ENCODE data around the gene OR7D2. TPM values are rescaled to one million over a fixed set of nuclear protein-coding genes. Genes with fewer than 3 reads are reported as not detected.
"Not testable (repeated sequence)": the region's sequence is repeated elsewhere in the genome, so short reads cannot be mapped to it uniquely, and the experiment has no call there.

OR7D2 gene
- not detected in 2 replicates for total RNA-seq (2014; rRNA removed; shearing (Covaris generic))

DNA sequence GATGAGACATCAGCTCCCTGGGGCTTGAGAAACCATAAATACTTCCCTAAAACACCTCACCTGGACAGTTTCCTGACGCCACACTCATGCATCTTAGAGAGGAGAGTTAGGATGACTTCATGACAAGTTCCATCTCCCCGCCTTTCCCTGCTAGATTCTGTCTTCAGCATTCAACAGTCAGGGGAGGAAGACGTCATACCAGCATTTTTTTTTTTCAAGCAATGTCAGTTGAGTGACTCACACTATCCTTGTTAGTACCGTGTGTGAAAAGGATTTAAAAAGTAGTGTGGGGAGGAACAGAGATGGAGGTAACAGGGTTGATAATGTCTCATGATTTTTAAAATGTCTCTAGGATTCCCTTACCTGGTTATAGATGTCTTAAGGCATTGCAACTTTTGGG lies at the start of gene OR7D2:
TSS of gene OR7D2 (plus strand) at position 79 of the 400 bp plus-strand sequence. CDS start 6,803 bp downstream, outside the sequence.
- DNase-seq (ENCODE audit: low read depth): peak; percentile 38

- DNase-seq (ENCODE audit: low read depth): peak; percentile 26
Observed at GRCh38 chr19:9130965-9131364, 47.8 kb upstream of the OR7D2 start.

DNA sequence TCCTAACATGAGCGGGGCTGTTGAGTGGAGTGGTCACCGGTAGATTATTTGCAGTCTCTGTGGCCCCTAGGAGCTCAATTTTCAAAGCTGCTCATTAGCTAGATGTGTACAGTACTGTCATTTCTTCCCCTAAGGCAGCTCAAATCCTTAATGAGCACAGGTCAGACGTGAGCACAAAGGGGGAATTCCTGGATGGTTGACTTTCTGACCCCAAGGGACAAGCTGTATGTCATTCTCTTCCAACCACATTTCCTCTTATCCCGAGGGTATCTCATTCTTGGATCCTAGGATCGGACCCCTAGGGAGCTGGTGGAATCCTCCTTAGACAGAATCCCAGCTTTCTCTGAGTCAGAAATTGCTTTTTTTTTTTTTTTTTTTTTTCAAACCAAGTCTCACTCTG lies 46.4 kb upstream of the OR7D2 start:
- DNase-seq (ENCODE audit: low read depth): peak; percentile 75

DNA sequence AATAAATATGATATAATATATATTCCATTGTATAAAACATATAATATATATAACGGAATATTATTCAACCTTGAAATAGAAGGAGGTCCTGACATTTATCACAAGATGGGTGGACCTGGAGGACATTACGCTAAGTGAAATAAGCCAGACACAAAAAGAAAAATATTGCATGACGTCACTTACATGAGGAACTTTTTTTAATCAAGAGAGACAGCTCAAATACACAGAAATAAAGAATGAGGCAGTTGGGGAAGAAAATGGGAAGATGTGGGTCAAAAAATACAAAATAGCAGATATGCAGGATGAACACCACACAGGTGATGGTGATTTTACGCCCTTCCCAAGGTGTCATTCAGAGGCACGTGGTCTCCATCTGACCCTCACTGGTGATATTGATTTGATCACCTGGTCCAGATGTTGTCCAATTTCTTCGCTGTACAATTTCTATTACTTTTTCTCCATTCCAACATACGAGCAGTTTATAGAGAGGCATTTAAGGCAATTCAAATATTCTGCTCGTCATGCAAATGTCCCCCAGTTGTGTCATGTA lies 39.1 kb upstream of the OR7D2 start:
- peak; percentile 10 for DNase-seq (ENCODE audit: low read depth)

GRCh38 chr19:9140159-9140874 lies 38.5 kb upstream of the OR7D2 start, which contains the start of gene ZNF317:
TSS of gene ZNF317 (plus strand) at chr19:9140397. CDS start at chr19:9156017, 15,620 bp downstream.
- peak; percentile 92 for DNase-seq (ENCODE audit: low read depth)

GRCh38 chr19:9144920-9145319 lies 33.9 kb upstream of the OR7D2 start:
- no peak for DNase-seq (ENCODE audit: low read depth)

DNA sequence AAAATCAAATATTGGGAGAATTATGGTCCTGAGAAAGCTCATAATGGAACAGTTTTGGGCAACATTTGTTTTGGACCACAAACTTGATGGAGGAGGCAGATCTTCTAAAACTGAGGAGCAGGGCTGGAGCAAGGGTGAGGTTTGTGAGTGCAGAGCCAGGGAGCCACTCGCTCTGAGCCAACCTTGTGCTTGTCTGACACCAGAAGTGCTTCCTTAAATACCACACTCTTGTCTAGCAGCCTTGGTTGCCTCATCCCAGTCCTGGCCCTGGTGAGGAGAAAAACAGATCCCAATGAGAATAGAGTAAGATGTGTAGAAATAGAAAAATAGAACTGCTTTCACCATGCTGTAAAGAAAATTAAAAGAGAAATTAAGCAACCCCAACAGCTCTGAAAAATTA lies 31.9 kb upstream of the OR7D2 start:
- DNase-seq (ENCODE audit: low read depth): no peak

- DNase-seq (ENCODE audit: low read depth): no peak
Observed at GRCh38 chr19:9148697-9149096, 30.1 kb upstream of the OR7D2 start.

DNA sequence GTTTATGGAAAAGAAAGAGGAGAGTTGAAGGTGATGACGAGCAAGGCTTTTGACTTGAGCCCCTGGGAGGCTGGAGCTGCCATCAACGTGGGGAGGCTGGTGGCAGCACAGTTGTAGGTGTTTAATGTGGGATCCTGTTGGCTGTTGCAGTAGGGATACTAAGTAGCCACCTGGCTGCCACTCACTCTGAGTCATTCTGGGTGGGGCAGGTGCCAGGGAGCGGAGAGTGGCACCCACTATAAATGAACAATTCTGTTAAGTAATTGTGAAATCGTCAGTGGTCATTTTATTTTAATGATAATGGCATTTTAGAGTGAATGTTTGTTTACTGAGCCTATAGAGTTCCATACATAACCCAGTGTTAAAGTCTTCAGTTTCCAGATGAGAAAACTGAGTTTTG lies 28.8 kb upstream of the OR7D2 start:
- DNase-seq (ENCODE audit: low read depth): no peak

GRCh38 chr19:9150650-9151049 lies 28.1 kb upstream of the OR7D2 start:
- DNase-seq (ENCODE audit: low read depth): no peak

GRCh38 chr19:9151367-9151766 lies 27.4 kb upstream of the OR7D2 start:
- no peak for DNase-seq (ENCODE audit: low read depth)

GRCh38 chr19:9155591-9155990 lies 23.2 kb upstream of the OR7D2 start:
- DNase-seq (ENCODE audit: low read depth): no peak

- no peak for DNase-seq (ENCODE audit: low read depth)
Observed at GRCh38 chr19:9156304-9156703, 22.5 kb upstream of the OR7D2 start.

DNA sequence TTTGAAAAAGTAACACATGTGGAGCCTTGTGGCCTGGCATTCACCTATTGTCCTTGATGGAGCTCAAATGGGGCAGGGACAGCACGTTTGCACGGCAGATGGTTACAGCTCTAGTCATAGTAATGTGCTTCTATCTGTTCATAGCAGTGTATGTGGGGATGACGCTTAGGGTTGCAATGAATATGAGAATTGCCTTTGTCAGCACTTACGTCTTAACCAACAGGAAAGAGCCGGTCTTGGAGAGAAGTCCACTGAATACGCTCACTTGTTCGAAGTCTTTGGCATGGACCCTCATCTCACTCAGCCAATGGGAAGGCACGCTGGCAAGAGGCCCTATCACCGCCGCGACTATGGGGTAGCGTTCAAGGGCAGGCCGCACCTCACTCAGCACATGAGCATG lies 18.9 kb upstream of the OR7D2 start:
- no peak for DNase-seq (ENCODE audit: low read depth)

DNA sequence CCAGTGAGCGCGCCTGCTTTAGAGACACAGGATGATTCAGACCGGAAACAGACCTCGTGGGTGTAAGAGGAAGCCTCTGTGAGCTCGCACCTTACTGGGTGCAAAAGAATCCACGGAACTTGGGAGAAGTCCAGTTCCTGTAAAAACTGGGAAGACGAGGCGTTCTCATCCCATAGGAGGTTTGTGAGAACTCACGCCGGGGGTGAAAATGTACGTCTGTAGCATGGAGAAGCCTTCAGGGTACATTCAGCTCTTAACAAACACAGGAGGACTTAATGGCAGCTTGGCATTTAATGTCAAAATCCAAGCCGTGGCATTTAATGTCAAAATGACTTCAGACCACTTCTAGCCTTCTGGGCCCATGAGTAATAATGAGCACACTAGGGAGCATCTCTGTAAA lies 17.4 kb upstream of the OR7D2 start:
- DNase-seq (ENCODE audit: low read depth): no peak

GRCh38 chr19:9165261-9165660 lies 13.5 kb upstream of the OR7D2 start:
- no peak for DNase-seq (ENCODE audit: low read depth)

- no peak for DNase-seq (ENCODE audit: low read depth)
Observed at GRCh38 chr19:9166846-9167245, 11.9 kb upstream of the OR7D2 start.

GRCh38 chr19:9171393-9171991 lies 7.3 kb upstream of the OR7D2 start:
- no peak for DNase-seq (ENCODE audit: low read depth)

- DNase-seq (ENCODE audit: low read depth): no peak
Observed at GRCh38 chr19:9175326-9175725, 3.5 kb upstream of the OR7D2 start.

- no peak for DNase-seq (ENCODE audit: low read depth)
Observed at GRCh38 chr19:9183000-9183399, 4.2 kb downstream of the OR7D2 start.

DNA sequence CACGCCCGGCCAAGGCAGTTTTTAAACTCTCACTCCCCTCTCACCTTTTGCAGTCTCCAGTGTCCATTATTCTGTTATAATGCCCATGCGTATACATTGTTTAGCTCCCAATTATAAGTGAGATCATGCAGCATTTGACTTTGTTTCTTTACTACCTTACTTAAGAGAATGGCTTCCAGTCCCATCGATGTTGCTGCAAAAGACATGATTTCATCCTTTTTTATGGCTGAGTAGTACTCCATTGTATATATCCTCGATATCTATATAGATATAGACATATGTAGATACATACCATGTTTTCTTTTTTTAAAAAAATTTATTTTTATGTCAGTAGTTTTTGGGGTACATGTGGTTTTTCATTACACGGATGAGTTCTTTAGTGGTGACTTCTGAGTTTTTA lies 8.4 kb downstream of the OR7D2 start:
- DNase-seq (ENCODE audit: low read depth): no peak

GRCh38 chr19:9189535-9189934 lies 10.8 kb downstream of the OR7D2 start:
- no peak for DNase-seq (ENCODE audit: low read depth)

- not testable (repeated sequence) for DNase-seq (ENCODE audit: low read depth)
Observed at GRCh38 chr19:9198044-9198443, 19.3 kb downstream of the OR7D2 start.

All from RPMI7951 (cell line).